NT2/D1 (cell line): Measurements from ENCODE around the gene OR51B4.

Source experiments
- DNase-seq: peaks from one replicate; pipeline ENCODE4 v3.0.0-alpha.2; 2011; ENCODE audit warnings: low read depth, low spot score
- H3K27me3 ChIP-seq: 2 replicates; pipeline ENCODE4 v1.6.0; 2011; ENCODE audit warnings: mild to moderate bottlenecking; ENCODE audit not compliant: insufficient read length, insufficient read depth
- H3K36me3 ChIP-seq: 2 replicates; pipeline ENCODE4 v1.6.1; 2011; ENCODE audit warnings: mild to moderate bottlenecking, low read length, mixed read lengths; ENCODE audit not compliant: insufficient read depth, insufficient read length
- H3K4me1 ChIP-seq: 2 replicates; pipeline ENCODE4 v1.5.1; 2011; ENCODE audit not compliant: insufficient read depth, insufficient read length
- H3K4me3 ChIP-seq: 2 replicates; pipeline ENCODE4 v1.5.1; 2011; ENCODE audit warnings: low read depth; ENCODE audit not compliant: insufficient read length
- H3K9ac ChIP-seq: 2 replicates; pipeline ENCODE4 v1.6.0; 2011; ENCODE audit warnings: low read depth; ENCODE audit not compliant: insufficient read length
- H3K9me3 ChIP-seq: 2 replicates; pipeline ENCODE4 v1.5.1; 2011; ENCODE audit warnings: mild to moderate bottlenecking, low read length; ENCODE audit not compliant: insufficient read depth
- SUZ12 ChIP-seq: IDR thresholded peaks from 2 replicates; pipeline ENCODE4 v1.6.1; 2011; ENCODE audit not compliant: insufficient read length, insufficient read depth; ENCODE audit errors: extremely low read depth
- YY1 ChIP-seq: IDR thresholded peaks from 2 replicates; pipeline ENCODE4 v1.6.1; 2011; ENCODE audit not compliant: insufficient read length, insufficient read depth
- ZNF274 ChIP-seq: IDR thresholded peaks from 2 replicates; pipeline ENCODE4 v1.6.1; 2011; ENCODE audit warnings: mild to moderate bottlenecking, low read depth, low read length

Gene OR51B4

DNA sequence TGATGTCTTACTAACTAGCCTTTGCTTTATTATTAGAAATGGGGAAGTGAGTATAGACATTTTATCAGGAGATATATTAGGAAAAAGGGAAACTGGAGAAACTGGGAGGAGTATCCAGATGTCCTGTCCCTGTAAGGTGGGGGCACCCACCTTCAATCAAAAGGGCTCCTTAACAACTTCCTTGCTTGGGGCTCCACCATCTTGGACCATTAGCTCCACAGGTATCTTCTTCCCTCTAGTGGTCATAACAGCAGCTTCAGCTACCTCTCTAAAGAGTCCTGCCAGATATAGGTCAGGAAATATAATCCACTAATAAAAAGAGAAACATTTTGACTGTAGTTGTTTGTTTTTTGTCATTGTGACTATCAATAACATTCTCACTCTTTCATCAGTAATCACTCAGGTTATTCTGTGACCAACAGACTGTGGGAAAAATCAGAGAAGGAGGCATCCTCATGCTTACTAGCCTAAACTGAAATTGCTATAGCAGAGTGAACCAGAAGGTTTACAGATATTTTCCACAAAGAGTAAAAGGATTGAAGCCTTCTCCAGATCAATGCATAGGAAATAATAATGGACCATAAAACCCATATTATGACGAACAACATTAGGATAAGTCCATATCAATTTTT lies 10.4 kb downstream of the OR51B4 start:
- H3K4me1 ChIP-seq = no peaks in the 10 kb centered on the region
- H3K27me3 ChIP-seq = no peaks in the 10 kb centered on the region
- no peaks in the 10 kb centered on the region for H3K9me3 ChIP-seq
- TF ChIP-seq ZNF274 = no peak
- TF ChIP-seq YY1 = no peak
- no peak for TF ChIP-seq SUZ12
- no peaks in the 10 kb centered on the region for H3K36me3 ChIP-seq
- no peak overlapping the region for H3K4me3 ChIP-seq
- peak; percentile 23 for DNase-seq
- H3K9ac ChIP-seq = no peak overlapping the region

DNA sequence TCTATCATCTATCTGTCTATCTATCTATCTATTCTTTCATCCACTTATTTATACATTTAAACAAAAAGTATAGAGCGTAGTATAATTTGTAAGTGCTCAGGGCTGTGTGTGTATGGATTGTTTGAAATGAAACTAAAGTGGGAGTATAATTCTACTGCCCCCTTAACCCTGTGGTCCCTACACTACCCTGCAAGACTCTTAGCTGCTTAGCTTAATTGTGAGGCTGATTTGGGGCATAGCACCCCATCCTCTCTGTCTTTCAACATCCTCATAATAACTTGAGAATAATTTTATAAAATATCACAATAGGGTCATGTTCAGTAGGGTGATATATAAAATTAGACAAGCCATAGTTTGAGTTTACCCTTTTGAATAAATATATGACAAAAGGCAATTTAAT lies 11.6 kb downstream of the OR51B4 start:
- Histone ChIP-seq H3K27me3 (no peaks in the 10 kb centered on the region), H3K4me3 (no peak overlapping the region), H3K36me3 (no peaks in the 10 kb centered on the region), H3K4me1 (no peaks in the 10 kb centered on the region), H3K9ac (no peak overlapping the region), H3K9me3 (no peaks in the 10 kb centered on the region)
- DNase-seq = no peak
- TF ChIP-seq YY1 (no peak), ZNF274 (no peak), SUZ12 (no peak)

DNA sequence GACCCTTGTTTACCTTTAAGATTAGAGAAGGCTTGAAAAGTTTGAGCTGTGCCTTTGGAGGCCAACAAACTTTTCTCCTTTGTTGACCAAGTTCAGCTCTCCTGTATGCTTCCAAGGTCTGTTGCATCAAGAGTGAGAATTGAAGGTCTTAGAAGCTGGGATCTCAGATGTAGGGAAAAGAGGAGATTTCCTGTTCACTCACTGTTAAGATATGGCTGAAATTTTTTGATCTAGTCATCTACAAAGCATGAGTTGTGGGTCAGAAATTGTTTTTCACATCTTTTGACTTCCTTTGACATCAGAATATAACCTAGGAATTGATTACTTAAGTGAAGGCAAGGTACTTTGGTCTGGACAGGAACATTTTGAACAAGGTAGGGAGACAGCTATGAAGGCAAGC lies 12.1 kb downstream of the OR51B4 start:
- no peaks in the 10 kb centered on the region for H3K4me1 ChIP-seq
- no peaks in the 10 kb centered on the region for H3K36me3 ChIP-seq
- no peak overlapping the region for H3K4me3 ChIP-seq
- no peaks in the 10 kb centered on the region for H3K9me3 ChIP-seq
- no peak overlapping the region for H3K9ac ChIP-seq
- no peaks in the 10 kb centered on the region for H3K27me3 ChIP-seq
- no peak for DNase-seq
- TF ChIP-seq YY1 (no peak), ZNF274 (no peak), SUZ12 (no peak)

DNA sequence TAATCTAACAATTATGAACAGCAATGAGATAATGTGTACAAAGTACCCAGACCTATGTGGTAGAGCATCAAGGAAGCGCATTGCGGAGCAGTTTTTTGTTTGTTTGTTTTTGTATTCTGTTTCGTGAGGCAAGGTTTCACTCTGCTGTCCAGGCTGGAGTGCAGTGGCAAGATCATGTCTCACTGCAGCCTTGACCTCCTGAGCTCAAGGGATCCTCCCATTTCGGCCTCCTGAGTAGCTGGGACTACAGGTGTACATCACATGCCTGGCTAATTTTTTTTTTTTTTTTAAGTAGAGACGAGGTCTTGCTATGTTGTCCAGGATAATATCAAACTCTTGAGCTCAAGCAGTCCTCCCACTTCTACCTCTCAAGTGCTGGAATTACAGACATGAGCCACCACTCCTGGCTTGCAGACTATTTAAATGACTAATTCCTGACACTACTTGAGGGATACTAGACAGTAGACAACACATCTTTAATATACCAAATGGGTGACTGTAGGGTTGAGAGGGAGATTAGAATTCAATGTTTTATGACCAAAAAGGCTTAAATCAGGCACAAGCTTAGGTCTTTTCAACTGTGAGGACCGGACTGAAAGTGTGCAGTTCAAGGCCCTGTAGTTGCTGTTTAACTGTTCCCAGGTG lies 12.7 kb downstream of the OR51B4 start:
- DNase-seq = no peak
- H3K4me3 ChIP-seq = no peak overlapping the region
- H3K9ac ChIP-seq = no peak overlapping the region
- no peaks in the 10 kb centered on the region for H3K27me3 ChIP-seq
- H3K4me1 ChIP-seq = no peaks in the 10 kb centered on the region
- H3K36me3 ChIP-seq = no peaks in the 10 kb centered on the region
- H3K9me3 ChIP-seq = no peaks in the 10 kb centered on the region
- TF ChIP-seq SUZ12 = no peak
- TF ChIP-seq YY1 = no peak
- no peak for TF ChIP-seq ZNF274

DNA sequence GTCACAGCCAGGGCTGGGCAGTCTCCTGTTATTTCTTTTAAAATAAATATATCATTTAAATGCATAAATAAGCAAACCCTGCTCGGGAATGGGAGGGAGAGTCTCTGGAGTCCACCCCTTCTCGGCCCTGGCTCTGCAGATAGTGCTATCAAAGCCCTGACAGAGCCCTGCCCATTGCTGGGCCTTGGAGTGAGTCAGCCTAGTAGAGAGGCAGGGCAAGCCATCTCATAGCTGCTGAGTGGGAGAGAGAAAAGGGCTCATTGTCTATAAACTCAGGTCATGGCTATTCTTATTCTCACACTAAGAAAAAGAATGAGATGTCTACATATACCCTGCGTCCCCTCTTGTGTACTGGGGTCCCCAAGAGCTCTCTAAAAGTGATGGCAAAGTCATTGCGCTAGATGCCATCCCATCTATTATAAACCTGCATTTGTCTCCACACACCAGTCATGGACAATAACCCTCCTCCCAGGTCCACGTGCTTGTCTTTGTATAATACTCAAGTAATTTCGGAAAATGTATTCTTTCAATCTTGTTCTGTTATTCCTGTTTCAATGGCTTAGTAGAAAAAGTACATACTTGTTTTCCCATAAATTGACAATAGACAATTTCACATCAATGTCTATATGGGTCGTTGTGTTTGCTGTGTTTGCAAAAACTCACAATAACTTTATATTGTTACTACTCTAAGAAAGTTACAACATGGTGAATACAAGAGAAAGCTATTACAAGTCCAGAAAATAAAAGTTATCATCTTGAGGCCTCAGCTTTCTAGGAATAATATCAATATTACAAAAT lies 13.4 kb downstream of the OR51B4 start:
- no peak for DNase-seq
- Histone ChIP-seq H3K4me3 (no peak overlapping the region), H3K4me1 (no peaks in the 10 kb centered on the region), H3K9me3 (no peaks in the 10 kb centered on the region), H3K36me3 (no peaks in the 10 kb centered on the region), H3K9ac (no peak overlapping the region), H3K27me3 (no peaks in the 10 kb centered on the region)
- TF ChIP-seq SUZ12 (no peak), ZNF274 (no peak), YY1 (no peak)

DNA sequence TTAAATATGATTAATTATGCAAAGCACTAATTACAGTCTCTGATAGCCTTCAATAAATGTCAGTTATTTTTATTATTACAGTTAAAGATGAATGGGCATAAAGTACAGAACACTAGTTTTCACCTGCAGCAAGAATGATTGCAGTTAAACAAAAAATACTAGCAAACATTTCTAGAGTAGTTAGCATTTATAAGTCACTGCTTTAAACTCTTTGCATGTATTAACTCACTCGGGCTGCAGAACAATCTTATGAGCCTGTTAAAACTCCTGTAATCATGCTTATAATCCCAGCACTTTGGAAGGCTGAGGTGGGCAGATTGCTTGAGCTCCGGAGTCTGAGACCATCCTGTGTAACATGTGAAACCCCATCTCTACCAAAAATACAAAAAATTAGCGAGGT lies 14.8 kb downstream of the OR51B4 start:
- H3K9ac ChIP-seq = no peak overlapping the region
- H3K4me3 ChIP-seq = no peak overlapping the region
- no peak for DNase-seq
- no peaks in the 10 kb centered on the region for H3K36me3 ChIP-seq
- no peaks in the 10 kb centered on the region for H3K9me3 ChIP-seq
- no peaks in the 10 kb centered on the region for H3K4me1 ChIP-seq
- TF ChIP-seq SUZ12 = no peak
- no peak for TF ChIP-seq ZNF274
- no peak for TF ChIP-seq YY1
- H3K27me3 ChIP-seq = no peaks in the 10 kb centered on the region

DNA sequence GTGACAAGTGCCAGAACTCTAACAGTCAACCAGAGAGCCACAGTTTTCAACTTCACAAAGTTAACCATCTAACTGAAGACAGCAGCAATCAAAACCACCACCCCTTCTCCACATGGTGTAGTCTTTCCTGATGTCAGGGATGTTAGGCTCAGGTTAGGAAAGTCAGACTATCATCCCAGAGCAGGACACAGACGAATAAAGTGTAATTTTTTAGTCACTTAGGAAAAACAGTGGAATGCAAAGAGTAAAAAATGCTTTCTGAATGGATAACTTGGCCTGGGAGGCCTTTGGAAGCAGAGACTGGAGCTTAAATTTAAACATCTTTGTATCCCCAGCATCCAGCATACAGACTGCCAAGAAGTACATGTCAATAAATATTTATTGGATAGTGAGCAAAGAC lies 15.4 kb downstream of the OR51B4 start:
- TF ChIP-seq YY1 (no peak), ZNF274 (no peak), SUZ12 (no peak)
- no peak overlapping the region for H3K4me3 ChIP-seq
- no peak overlapping the region for H3K9ac ChIP-seq
- H3K9me3 ChIP-seq = no peaks in the 10 kb centered on the region
- DNase-seq = no peak
- H3K36me3 ChIP-seq = no peaks in the 10 kb centered on the region
- H3K27me3 ChIP-seq = no peaks in the 10 kb centered on the region
- no peaks in the 10 kb centered on the region for H3K4me1 ChIP-seq
